Measurements from ENCODE around the gene MPND. TPM values are rescaled to one million over a fixed set of nuclear protein-coding genes. Genes with fewer than 3 reads are reported as not detected.

Gene MPND
- total RNA-seq, 2 experiments from 2014 or later = 12.6 to 18.0 TPM

DNA sequence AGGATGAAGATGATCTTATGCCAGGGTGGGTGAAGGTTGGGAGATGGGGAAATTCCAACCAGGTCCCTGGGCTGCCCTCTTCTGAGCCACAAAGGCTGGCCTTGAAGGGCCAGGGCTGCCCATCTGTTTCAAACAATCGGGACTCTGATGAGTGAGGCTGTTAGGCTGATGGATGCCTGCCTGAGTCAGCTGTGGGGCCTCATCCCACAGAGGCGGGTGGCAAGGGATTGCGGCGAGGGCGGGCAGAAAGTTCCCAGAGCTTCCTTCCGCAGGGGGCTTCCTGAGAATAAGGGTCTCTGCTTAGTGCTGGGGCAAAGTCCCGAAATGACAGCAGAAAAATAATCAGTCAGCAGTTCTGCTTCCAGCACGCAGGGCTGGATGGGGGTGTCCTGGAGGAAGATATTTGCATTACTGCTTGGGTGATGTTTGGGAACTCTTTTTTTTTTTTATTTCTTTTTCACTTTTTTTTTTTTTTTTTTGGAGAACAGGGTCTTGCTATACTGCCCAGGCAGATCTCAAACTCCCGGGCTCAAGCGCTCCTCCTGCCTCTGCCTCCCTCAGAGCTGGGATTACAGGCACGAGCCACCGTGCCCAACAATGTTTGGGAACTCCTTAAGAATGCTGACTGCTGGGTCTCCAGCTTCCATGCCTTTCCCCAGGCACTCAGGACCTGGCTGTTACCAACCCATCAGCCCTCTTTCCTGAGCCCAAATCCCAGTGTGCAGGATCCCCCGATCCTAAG, 42.9 kb downstream of the MPND start:
- intact Hi-C loops (cut with DNase I, micrococcal nuclease) = no loop called here
- CTCF ChIA-PET = no interaction called here

DNA sequence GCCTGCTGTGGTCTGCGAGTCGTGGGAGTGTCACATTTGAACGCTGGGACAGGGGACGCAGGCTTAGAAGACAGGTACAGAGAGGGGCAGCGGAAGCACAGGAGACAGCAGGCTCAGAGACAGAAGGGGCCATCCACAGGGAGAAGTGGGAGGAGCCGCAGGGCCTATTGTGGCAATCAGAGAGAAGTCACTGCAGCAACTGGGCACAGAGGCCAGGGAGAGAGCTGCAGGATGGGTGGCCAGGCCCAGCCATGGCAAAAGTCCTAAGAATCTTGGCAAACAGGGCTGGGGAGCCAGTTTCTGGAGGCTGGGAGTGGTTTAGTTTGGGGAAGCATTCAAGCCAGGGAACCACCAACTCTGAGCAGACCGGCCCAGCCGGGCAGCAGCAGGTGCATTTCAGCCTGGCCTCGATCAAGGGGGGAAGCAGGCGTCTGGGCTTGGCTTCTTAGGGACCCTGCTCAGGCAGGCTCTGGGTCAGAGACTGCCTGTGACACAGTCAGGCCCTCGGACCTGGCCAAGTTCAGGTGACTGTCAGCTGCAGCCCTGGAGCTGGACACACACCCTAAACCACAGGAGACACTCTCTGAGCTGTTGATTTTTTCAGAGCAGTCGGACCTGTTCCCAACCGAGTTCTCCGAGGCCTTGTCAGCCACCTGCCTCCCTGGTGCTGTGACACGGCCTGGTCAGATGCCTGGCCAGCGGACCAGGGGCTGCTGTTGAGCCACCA, 45.1 kb downstream of the MPND start:
- no peak overlapping the region for H3K4me3 Mint-ChIP-seq
- H3K9me3 Mint-ChIP-seq (ENCODE audit: low read depth) = no peaks in the 10 kb centered on the region
- H3K27ac Mint-ChIP-seq = no peak overlapping the region
- peaks cover 11% of the 10 kb centered on the region for H3K36me3 Mint-ChIP-seq (ENCODE audit: low read depth)
- peaks cover 34% of the 10 kb centered on the region for H3K4me1 Mint-ChIP-seq
- ATAC-seq = no peak
- DNase-seq = no peak
- intact Hi-C loops (cut with DNase I, micrococcal nuclease) = no loop called here
- no peaks in the 10 kb centered on the region for H3K27me3 Mint-ChIP-seq
- ChIA-PET CTCF (interaction anchor here (0.6 kb wide), 2 partner anchors 18 to 138 kb away, joined by 3 to 4 read pairs; no protein-coding TSS in a partner anchor), POLR2A (no interaction called here)

More for the DNA sequence above, 42.9 kb downstream of the MPND start:
- Mint-ChIP-seq H3K27me3 (no peaks in the 10 kb centered on the region), H3K4me1 (peaks cover 24% of the 10 kb centered on the region), H3K9me3 (ENCODE audit: low read depth) (no peaks in the 10 kb centered on the region), H3K4me3 (no peak overlapping the region), H3K36me3 (ENCODE audit: low read depth) (peaks cover 11% of the 10 kb centered on the region), H3K27ac (no peak overlapping the region)
- DNase-seq = no peak
- no peak for ATAC-seq
- POLR2A ChIA-PET = no interaction called here

DNA sequence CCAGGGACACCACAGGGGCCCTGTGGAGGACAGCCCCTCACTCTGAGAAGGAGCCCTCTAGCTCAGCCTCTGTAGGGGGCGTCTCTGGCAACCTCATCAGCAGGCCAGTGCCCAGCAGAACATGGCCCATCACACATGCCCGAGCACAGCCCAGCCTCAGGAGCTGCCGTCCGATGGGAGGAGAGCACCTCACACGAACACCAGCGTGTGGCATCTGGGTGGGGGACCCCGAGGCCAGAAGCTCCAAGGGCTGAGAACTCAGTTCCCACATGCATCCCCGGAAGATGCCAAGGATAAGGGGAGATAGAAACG, 45.7 kb downstream of the MPND start:
- Mint-ChIP-seq H3K27me3 (no peaks in the 10 kb centered on the region), H3K36me3 (ENCODE audit: low read depth) (peaks cover 13% of the 10 kb centered on the region), H3K4me3 (no peak overlapping the region), H3K27ac (no peak overlapping the region), H3K9me3 (ENCODE audit: low read depth) (no peaks in the 10 kb centered on the region), H3K4me1 (peaks cover 37% of the 10 kb centered on the region)
- DNase-seq (no peak), ATAC-seq (no peak)
- POLR2A ChIA-PET = no interaction called here
- CTCF ChIA-PET = interaction anchor here (0.6 kb wide), 1 partner anchor 19 kb away, joined by 3 read pairs; no protein-coding TSS in a partner anchor
- intact Hi-C loops (cut with DNase I, micrococcal nuclease) = no loop called here

- no peak overlapping the region for H3K27ac Mint-ChIP-seq
- no peak for ATAC-seq
- POLR2A ChIA-PET = no interaction called here
Measured at GRCh38 chr19:4389511-4390016, 46.2 kb downstream of the MPND start.

DNA sequence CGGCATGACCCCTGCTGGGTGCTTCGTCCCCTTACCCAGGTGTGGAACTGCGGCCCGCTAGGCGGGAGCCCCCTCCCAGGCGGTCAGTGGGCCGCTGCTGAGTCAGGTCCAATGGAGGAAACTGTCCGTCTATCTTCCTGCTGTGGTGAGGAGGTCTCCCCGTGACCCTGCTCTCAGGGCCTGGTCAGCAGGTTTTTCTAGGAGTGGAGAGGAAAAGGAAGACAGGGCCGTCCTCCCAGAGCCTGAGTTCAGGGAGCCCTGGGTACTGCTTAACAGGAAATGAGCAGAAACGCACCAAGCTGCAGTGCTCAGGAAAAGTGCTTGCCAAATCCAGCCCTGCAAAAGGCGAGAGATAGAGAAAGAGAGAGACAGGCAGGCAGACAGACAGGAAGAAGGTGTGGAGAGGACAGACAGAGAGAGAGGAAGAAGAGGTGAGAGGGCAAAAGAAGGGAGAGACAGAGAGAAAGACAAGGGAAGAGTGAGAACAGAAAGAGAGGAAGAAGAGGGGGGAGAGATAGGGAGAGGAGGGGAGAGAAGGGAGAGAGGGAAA, 46.7 kb downstream of the MPND start:
- Mint-ChIP-seq H3K36me3 (ENCODE audit: low read depth) (peaks cover 18% of the 10 kb centered on the region), H3K4me1 (peaks cover 45% of the 10 kb centered on the region), H3K27ac (peak overlapping the region; percentile 75), H3K4me3 (no peak overlapping the region), H3K27me3 (no peaks in the 10 kb centered on the region), H3K9me3 (ENCODE audit: low read depth) (no peaks in the 10 kb centered on the region)
- CTCF ChIA-PET = interaction anchor here (0.8 kb wide), 1 partner anchor 19 kb away, joined by 3 read pairs; no protein-coding TSS in a partner anchor
- POLR2A ChIA-PET = interaction anchor here (1.2 kb wide), 1 partner anchor 12 kb away, joined by 3 read pairs; the partner anchor contains the start of gene CHAF1A
- intact Hi-C loops (cut with DNase I, micrococcal nuclease) = no loop called here
- DNase-seq = no peak
- no peak for ATAC-seq

More at GRCh38 chr19:4389511-4390016, 46.2 kb downstream of the MPND start:
- Mint-ChIP-seq H3K4me1 (peaks cover 42% of the 10 kb centered on the region), H3K27me3 (no peaks in the 10 kb centered on the region), H3K9me3 (ENCODE audit: low read depth) (no peaks in the 10 kb centered on the region), H3K4me3 (no peak overlapping the region), H3K36me3 (ENCODE audit: low read depth) (peaks cover 15% of the 10 kb centered on the region)
- no peak for DNase-seq
- intact Hi-C loops (cut with DNase I, micrococcal nuclease) = no loop called here
- CTCF ChIA-PET = no interaction called here

- peaks cover 51% of the 10 kb centered on the region for H3K4me1 Mint-ChIP-seq
- intact Hi-C loops (cut with DNase I, micrococcal nuclease) = no loop called here
- H3K36me3 Mint-ChIP-seq (ENCODE audit: low read depth) = peaks cover 23% of the 10 kb centered on the region
- H3K4me3 Mint-ChIP-seq = no peak overlapping the region
- no peak for ATAC-seq
- H3K27me3 Mint-ChIP-seq = no peaks in the 10 kb centered on the region
- peak overlapping the region; percentile 75 for H3K27ac Mint-ChIP-seq
- H3K9me3 Mint-ChIP-seq (ENCODE audit: low read depth) = no peaks in the 10 kb centered on the region
- DNase-seq = no peak
- POLR2A ChIA-PET = interaction anchor here (1.2 kb wide), 1 partner anchor 11 kb away, joined by 3 read pairs; the partner anchor contains the start of gene CHAF1A
- CTCF ChIA-PET = interaction anchor here (0.6 to 0.8 kb wide), 2 partner anchors 19 to 793 kb away, joined by 3 read pairs; no protein-coding TSS in a partner anchor
Measured at GRCh38 chr19:4390567-4391305, 47.4 kb downstream of the MPND start.

- POLR2A ChIA-PET = interaction anchor here (0.5 to 1.2 kb wide), 3 partner anchors 8 to 1043 kb away, joined by 3 to 4 read pairs (median 3); partner anchors contain the start of gene CHAF1A
- H3K4me1 Mint-ChIP-seq = peaks cover 54% of the 10 kb centered on the region
- intact Hi-C loops (cut with DNase I, micrococcal nuclease) = no loop called here
- CTCF ChIA-PET = interaction anchor here (0.6 kb wide), 1 partner anchor 793 kb away, joined by 3 read pairs; no protein-coding TSS in a partner anchor
- no peak overlapping the region for H3K27ac Mint-ChIP-seq
- no peaks in the 10 kb centered on the region for H3K27me3 Mint-ChIP-seq
- H3K4me3 Mint-ChIP-seq = no peak overlapping the region
- DNase-seq (no peak), ATAC-seq (no peak)
- no peaks in the 10 kb centered on the region for H3K9me3 Mint-ChIP-seq (ENCODE audit: low read depth)
- H3K36me3 Mint-ChIP-seq (ENCODE audit: low read depth) = peaks cover 23% of the 10 kb centered on the region
Measured at GRCh38 chr19:4391306-4391693, 47.9 kb downstream of the MPND start.

- ChIA-PET POLR2A (interaction anchor here (0.5 to 0.6 kb wide), 2 partner anchors 9 to 1042 kb away, joined by 3 to 4 read pairs; no protein-coding TSS in a partner anchor), CTCF (interaction anchor here (0.6 kb wide), 2 partner anchors 288 to 792 kb away, joined by 3 read pairs; no protein-coding TSS in a partner anchor)
- no peaks in the 10 kb centered on the region for H3K9me3 Mint-ChIP-seq (ENCODE audit: low read depth)
- peaks cover 28% of the 10 kb centered on the region for H3K36me3 Mint-ChIP-seq (ENCODE audit: low read depth)
- no peak overlapping the region for H3K4me3 Mint-ChIP-seq
- H3K27me3 Mint-ChIP-seq = no peaks in the 10 kb centered on the region
- H3K4me1 Mint-ChIP-seq = peaks cover 60% of the 10 kb centered on the region
- no peak for ATAC-seq
- intact Hi-C loops (cut with DNase I, micrococcal nuclease) = no loop called here
- peak overlapping the region; percentile 6 for H3K27ac Mint-ChIP-seq
- no peak for DNase-seq
Measured at GRCh38 chr19:4391701-4392483, 48.5 kb downstream of the MPND start.

DNA sequence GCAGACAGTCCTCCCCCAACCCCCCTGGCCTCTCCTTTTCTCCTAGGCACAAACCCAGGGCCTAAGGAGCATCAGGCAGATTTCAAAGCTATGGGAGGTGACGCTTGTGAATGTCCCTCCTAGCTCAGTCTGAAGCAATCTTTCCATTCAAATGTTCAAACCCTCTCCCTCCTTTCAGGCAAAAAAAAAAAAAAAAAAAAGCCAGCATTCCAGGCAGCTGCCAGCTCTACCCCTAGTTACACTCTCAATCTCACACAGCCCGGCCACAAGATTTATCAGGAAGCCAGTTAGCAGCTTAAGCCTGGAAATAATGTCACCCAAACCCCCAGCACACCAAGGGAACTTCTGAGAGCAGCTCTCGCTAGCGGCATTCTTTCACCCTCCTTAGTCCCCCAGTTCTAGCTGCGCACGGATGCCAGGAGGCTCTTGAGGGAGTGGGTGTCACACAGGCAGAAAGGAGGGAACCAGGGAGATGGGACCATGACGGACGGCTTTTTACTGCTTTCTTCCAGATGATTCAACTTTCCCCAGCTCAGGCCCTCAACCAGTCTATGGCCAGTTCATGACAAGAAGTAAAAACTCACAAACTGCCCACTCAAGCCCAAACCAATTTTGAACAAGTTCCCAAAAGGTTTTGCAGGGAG, 50.7 kb downstream of the MPND start:
- no peak for DNase-seq
- ChIA-PET POLR2A (interaction anchor here (0.7 kb wide), 1 partner anchor 275 kb away, joined by 7 read pairs; no protein-coding TSS in a partner anchor), CTCF (interaction anchor here (0.9 to 1.4 kb wide), 2 partner anchors 22 to 147 kb away, joined by 4 read pairs; partner anchors contain the start of gene YJU2)
- Mint-ChIP-seq H3K4me3 (no peak overlapping the region), H3K4me1 (peaks cover 72% of the 10 kb centered on the region), H3K36me3 (ENCODE audit: low read depth) (peaks cover 28% of the 10 kb centered on the region), H3K27ac (peak overlapping the region; percentile 26), H3K27me3 (no peaks in the 10 kb centered on the region), H3K9me3 (ENCODE audit: low read depth) (no peaks in the 10 kb centered on the region)
- ATAC-seq = no peak
- intact Hi-C loops (cut with DNase I, micrococcal nuclease) = no loop called here

All from activated CD4-positive, alpha-beta T cell treated with anti-CD3 and anti-CD28 coated beads for 36 hours (primary cell).